ENCODE measurements around the gene SCARF1. TPM values are rescaled to one million over a fixed set of nuclear protein-coding genes. Genes with fewer than 3 reads are reported as not detected.

SCARF1 gene
- total and polyA plus RNA-seq, 9 donors, result 1.7 to 10.2 (median 5.7) TPM

- H3K27me3 ChIP-seq, result no peaks in the 10 kb centered on the region
- no peak overlapping the region for H3K4me3 ChIP-seq
- no peaks in the 10 kb centered on the region for H3K36me3 ChIP-seq
- H3K27ac ChIP-seq, result no peak overlapping the region
- no peak for DNase-seq
- no peaks in the 10 kb centered on the region for H3K9me3 ChIP-seq
- WGBS, 3 donors, result 89% methylated on average over 14 of the region's 14 CpGs
- no peak for TF ChIP-seq POLR2A (IDR thresholded peaks at IDR 0.05)
- TF ChIP-seq CTCF (IDR thresholded peaks at IDR 0.05), result no peak
- TF ChIP-seq EP300 (IDR thresholded peaks at IDR 0.05), result no peak
- H3K4me1 ChIP-seq (ENCODE audit: insufficient read depth), result no peaks in the 10 kb centered on the region
- intact Hi-C loops (cut with DNase I), result no loop called here
Observed at GRCh38 chr17:1597861-1598342, 47.6 kb downstream of the SCARF1 start.

GRCh38 chr17:1593630-1593931 lies 52.0 kb downstream of the SCARF1 start:
- H3K9me3 ChIP-seq, result no peaks in the 10 kb centered on the region
- no peaks in the 10 kb centered on the region for H3K36me3 ChIP-seq
- peaks cover 2% of the 10 kb centered on the region for H3K4me1 ChIP-seq (ENCODE audit: insufficient read depth)
- TF ChIP-seq CTCF (IDR thresholded peaks at IDR 0.05) (no peak), EP300 (IDR thresholded peaks at IDR 0.05) (no peak), POLR2A (IDR thresholded peaks at IDR 0.05) (no peak)
- no peak overlapping the region for H3K4me3 ChIP-seq
- no peak for DNase-seq
- WGBS, 3 donors, result 76 to 86% (median 77%) methylated on average over 5 of the region's 5 CpGs
- H3K27me3 ChIP-seq, result no peaks in the 10 kb centered on the region
- intact Hi-C loops (cut with DNase I), result no loop called here
- H3K27ac ChIP-seq, result no peak overlapping the region

GRCh38 chr17:1592751-1593629 lies 52.5 kb downstream of the SCARF1 start:
- WGBS, 3 donors, result 62 to 79% (median 73%) methylated on average over 25 of the region's 25 CpGs
- no peaks in the 10 kb centered on the region for H3K36me3 ChIP-seq
- TF ChIP-seq POLR2A (IDR thresholded peaks at IDR 0.05) (no peak), EP300 (IDR thresholded peaks at IDR 0.05) (no peak), CTCF (IDR thresholded peaks at IDR 0.05) (no peak)
- no peaks in the 10 kb centered on the region for H3K27me3 ChIP-seq
- H3K27ac ChIP-seq, result no peak overlapping the region
- no peak overlapping the region for H3K4me3 ChIP-seq
- intact Hi-C loops (cut with DNase I), result no loop called here
- no peaks in the 10 kb centered on the region for H3K9me3 ChIP-seq
- DNase-seq, result no peak
- peaks cover 2% of the 10 kb centered on the region for H3K4me1 ChIP-seq (ENCODE audit: insufficient read depth)

GRCh38 chr17:1591474-1592090 lies 54.0 kb downstream of the SCARF1 start:
- H3K4me1 ChIP-seq (ENCODE audit: insufficient read depth), result peaks cover 2% of the 10 kb centered on the region

More at GRCh38 chr17:1591474-1592090, 54.0 kb downstream of the SCARF1 start:
- H3K27me3 ChIP-seq, result no peaks in the 10 kb centered on the region
- intact Hi-C loops (cut with DNase I), result no loop called here
- no peak for TF ChIP-seq EP300 (IDR thresholded peaks at IDR 0.05)
- no peak for TF ChIP-seq CTCF (IDR thresholded peaks at IDR 0.05)
- TF ChIP-seq POLR2A (IDR thresholded peaks at IDR 0.05), result no peak
- H3K27ac ChIP-seq, result no peak overlapping the region
- no peaks in the 10 kb centered on the region for H3K9me3 ChIP-seq
- no peak overlapping the region for H3K4me3 ChIP-seq
- DNase-seq, result peak in 1 of 5 donors; percentile 29
- H3K36me3 ChIP-seq, result no peaks in the 10 kb centered on the region
- WGBS, 3 donors, result 86 to 94% (median 91%) methylated on average over 32 to 40 of the region's 40 CpGs

Data from ovary (tissue), 9 donors.